Fibroblast of skin of back (primary cell): ENCODE measurements around the gene S1PR2.
A peak's percentile ranks its signal among the peaks of the same experiment; 100 is the strongest.
"Not testable (repeated sequence)": the region's sequence is repeated elsewhere in the genome, so short reads cannot be mapped to it uniquely, and the experiment has no call there.

Experiments
- DNase-seq: peaks from one replicate; pipeline ENCODE4 v3.0.0-alpha.2; 2013

S1PR2 gene

GRCh38 chr19:10189616-10190015 is 41.5 kb downstream of the S1PR2 start:
- DNase-seq: no peak

GRCh38 chr19:10187315-10187714 is 43.8 kb downstream of the S1PR2 start:
- no peak for DNase-seq

- no peak for DNase-seq
Measured at GRCh38 chr19:10184636-10185035, 46.5 kb downstream of the S1PR2 start.

DNA sequence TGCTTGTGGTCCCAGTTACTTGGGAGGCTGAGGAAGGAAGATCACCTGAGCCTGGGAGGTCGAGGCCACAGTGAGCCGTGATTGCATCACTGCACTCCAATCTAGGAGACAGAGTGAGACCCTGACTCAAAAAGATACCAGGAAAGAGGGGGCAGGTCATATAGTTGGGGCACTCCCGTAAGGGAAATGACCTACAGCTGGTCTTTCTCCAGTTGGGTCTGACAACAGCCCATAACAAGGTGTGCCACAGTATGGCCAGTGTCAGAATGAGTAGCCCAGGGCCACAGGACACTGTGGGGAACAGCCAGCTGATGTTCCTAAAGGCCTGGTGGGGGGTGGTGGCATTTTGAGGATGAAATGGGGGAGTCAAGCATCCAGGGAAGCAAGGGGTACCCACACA is 47.2 kb downstream of the S1PR2 start:
- no peak for DNase-seq

GRCh38 chr19:10182847-10183246 is 48.3 kb downstream of the S1PR2 start:
- DNase-seq: no peak

DNA sequence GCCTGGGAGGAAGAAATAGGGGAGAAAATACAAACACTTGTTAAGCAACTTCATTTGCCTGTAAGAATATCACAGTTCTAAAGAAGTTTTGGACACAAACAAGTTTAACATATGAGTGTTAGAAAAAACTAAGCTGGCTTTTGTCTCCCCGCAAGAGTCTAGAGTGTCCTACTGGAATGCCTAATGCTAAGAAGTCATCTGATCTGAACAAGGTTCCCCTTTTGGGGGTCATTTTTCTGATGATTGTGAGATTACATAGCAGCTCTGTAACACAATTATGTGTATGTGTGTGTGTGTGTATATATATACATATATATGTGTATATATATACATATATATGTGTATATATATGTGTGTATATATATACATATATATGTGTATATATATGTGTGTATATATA is 49.1 kb downstream of the S1PR2 start:
- DNase-seq: no peak

- DNase-seq: no peak
Measured at GRCh38 chr19:10180459-10180858, 50.7 kb downstream of the S1PR2 start.

DNA sequence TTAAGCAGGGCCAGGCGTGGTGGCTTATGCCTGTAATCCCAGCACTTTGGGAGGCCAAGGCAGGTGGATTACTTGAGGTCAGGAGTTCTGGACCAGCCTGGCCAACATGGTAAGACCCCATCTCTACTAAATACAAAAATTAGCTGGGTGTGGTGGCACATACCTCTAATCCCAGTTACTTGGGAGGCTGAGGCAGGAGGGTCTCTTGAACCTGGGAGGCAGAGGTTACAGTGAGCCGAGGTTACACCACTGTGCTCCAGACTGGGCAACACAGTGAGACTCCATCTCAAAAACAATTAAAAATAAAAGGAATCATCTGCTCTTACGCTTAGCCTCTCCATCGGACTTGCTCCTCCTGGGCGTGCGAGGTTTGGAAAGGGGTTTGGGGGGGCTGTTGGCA is 51.1 kb downstream of the S1PR2 start:
- not testable (repeated sequence) for DNase-seq

DNA sequence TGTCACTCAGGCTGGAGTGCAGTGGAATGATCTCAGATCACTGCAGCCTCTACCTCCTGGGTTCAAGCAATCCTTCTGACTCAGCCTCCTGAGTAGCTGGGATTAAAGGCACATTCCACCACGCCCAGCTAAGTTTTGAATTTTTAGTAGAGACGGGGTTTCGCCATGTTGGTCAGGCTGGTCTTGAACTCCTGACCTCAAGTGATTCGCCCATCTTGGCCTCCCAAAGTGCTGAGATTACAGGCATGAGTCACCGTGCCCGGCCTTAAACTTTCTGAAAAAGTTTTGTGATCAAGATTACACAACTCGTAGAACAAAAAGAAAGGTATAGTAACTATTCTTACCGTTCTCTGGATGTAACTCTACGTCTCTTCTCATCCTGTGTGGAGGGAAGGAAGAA is 57.6 kb downstream of the S1PR2 start:
- DNase-seq: peak; percentile 41
